Measurements from ENCODE around the gene GREM2.

Gene GREM2

DNA sequence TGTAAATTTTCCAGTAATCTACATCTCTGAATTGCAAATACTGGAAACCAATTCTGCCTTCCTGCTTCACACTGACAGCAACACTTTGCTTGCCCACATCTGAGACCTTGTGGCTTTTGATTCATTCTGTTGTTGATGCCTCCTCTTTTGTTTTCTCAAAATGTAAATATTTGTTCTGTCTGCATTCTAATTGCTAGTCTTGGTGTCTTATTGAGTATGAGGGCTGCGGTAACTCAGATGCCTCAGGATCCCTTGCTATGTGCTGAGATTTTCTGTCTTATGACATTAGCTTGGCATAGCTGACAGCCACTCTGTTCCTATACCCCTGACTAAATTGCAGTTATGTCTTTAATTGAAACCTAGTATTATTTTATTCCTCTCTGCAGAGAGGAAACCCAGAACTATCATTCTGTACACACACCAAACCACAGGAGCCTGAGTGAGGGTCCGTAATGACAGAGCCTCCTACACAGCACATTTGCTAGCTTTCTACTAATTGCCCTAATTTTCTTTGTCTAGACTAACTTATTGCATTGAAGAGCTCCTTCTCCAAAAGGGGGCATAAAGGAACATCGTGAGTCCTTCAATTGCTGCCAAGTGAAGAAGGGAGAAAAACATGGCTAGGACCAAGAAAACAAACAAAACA is 72.1 kb downstream of the GREM2 start:
- TF ChIP-seq, protein P1, sequence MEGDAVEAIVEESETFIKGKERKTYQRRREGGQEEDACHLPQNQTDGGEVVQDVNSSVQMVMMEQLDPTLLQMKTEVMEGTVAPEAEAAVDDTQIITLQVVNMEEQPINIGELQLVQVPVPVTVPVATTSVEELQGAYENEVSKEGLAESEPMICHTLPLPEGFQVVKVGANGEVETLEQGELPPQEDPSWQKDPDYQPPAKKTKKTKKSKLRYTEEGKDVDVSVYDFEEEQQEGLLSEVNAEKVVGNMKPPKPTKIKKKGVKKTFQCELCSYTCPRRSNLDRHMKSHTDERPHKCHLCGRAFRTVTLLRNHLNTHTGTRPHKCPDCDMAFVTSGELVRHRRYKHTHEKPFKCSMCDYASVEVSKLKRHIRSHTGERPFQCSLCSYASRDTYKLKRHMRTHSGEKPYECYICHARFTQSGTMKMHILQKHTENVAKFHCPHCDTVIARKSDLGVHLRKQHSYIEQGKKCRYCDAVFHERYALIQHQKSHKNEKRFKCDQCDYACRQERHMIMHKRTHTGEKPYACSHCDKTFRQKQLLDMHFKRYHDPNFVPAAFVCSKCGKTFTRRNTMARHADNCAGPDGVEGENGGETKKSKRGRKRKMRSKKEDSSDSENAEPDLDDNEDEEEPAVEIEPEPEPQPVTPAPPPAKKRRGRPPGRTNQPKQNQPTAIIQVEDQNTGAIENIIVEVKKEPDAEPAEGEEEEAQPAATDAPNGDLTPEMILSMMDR (IDR thresholded peaks at IDR 0.05; ENCODE audit: insufficient read depth, low read depth, low read length, missing control alignments): no peak
- H3K4me3 ChIP-seq (ENCODE audit: low read depth, low read length): no peak overlapping the region
- DNase-seq (ENCODE audit: low read depth): no peak

DNA sequence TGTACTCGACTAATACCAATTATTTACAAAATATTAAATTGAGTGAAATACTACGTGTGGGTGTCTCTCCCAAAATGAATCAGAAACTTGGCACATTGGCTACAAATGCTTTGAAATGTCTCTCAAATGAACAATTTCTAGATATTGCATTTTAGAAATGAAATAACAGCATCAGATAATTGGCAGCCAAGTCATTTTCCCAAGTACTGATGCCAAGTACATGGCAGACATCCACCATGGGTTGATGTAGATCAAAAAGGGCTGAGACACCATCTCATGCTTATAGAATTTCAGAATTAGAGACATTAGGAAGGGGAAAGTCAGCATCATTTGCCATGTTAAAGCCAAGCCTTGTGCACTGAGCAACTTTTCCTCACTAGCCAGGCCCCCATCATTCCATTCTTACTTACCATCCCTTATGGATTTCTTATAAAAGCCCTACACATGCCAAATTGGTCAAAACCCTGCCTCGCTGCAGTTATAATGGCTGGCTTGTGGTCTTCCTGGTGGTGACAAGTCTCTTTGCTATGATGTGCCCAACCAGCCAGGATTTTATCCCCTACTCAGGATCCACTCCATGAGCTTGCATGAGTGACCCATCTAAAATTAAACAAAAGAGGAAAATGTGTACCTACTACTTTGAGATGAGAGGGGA is 73.1 kb downstream of the GREM2 start:
- DNase-seq (ENCODE audit: low read depth): no peak
- TF ChIP-seq, protein P1 (IDR thresholded peaks at IDR 0.05; ENCODE audit: insufficient read depth, low read depth, low read length, missing control alignments): no peak
- no peak overlapping the region for H3K4me3 ChIP-seq (ENCODE audit: low read depth, low read length)

DNA sequence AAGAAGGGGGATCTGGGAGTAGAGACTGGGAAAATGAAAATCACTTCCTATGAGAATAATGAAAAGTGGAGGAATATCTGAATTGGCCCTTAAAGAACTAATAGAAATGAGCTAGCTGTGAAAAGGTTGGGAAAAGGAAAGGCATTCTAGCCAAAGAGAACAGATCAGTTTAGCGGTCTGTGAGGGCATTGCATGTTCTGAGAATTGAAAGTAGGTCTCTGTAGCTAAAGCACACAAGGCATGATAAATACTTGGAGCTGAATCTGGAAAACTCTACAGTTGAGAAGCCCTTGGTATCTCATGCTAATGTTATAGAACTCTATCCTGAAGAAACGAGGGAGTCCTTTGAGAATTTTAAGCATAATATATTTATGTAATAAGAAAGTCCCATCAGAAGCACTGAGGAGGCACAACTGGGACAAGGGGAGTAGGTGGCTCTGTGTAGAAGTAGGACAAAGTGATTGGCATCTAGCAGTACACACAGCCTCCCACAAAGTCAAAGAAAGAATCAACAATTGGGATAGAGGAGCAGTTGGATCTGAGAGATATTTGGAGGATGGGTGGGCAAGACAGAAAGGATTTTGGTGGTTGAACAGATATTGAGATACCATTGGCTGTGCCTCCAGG is 78.7 kb downstream of the GREM2 start:
- TF ChIP-seq, protein P1 (IDR thresholded peaks at IDR 0.05; ENCODE audit: insufficient read depth, low read depth, low read length, missing control alignments): no peak
- DNase-seq (ENCODE audit: low read depth): no peak
- no peak overlapping the region for H3K4me3 ChIP-seq (ENCODE audit: low read depth, low read length)

DNA sequence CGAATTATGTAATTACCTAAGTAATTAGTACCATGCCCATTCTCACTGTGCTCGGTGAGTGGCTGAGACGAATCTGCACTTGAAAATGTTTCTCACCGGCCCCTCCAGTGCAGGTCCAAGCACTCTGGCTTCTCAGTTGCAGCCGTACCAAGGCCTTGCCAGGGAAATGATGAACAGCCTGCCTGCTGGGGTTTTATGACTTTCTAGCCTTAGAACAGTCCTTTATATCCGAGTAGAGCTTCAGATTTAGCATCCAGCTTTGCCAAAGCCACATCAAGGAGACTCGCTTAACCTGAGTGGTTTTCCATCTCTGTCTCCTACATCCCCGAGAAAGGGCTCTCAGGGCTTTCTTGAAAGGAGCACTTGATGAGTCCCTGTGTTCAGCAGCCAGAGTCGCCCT is 83.4 kb downstream of the GREM2 start:
- DNase-seq (ENCODE audit: low read depth): no peak
- no peak overlapping the region for H3K4me3 ChIP-seq (ENCODE audit: low read depth, low read length)
- TF ChIP-seq, protein P1 (IDR thresholded peaks at IDR 0.05; ENCODE audit: insufficient read depth, low read depth, low read length, missing control alignments): no peak

DNA sequence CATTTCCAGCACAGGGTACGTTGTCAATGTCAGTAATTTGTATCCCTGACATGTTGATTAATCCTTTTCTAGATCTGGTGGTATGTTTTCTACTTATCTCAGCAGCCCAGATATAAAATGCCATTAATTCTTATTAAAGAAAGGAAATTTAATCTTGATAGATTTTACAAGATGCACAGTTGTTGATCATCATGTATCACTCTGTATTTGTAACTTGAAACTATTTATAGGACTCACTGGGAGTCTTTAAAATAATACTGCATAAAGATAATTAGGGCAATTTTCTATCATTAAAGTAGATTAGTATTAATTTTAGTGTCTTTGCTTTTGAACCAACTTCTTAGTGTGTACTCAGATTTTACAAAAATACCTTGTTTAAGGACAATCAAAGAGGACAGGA is 84.9 kb downstream of the GREM2 start:
- no peak for DNase-seq (ENCODE audit: low read depth)
- no peak overlapping the region for H3K4me3 ChIP-seq (ENCODE audit: low read depth, low read length)
- TF ChIP-seq, protein P1 (IDR thresholded peaks at IDR 0.05; ENCODE audit: insufficient read depth, low read depth, low read length, missing control alignments): no peak

DNA sequence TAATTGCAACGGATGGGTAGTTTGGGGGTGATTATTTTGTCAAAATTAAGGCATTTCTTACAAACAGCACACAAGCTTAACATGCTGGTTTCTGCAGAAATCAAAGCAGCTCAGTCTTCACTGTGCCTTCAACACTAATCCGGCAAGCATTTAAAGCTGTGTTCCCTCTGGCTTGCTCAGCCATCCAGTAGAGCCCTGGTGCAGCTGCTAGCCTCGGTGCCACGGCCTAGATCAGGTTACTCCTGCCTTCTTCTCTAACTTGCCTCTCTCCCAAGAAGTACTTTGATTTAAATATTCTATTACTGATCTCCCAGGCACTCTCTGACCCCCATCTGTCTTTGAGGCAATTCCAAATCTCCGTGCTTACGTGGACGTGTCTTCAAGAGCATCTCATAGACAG is 85.6 kb downstream of the GREM2 start:
- TF ChIP-seq, protein P1 (IDR thresholded peaks at IDR 0.05; ENCODE audit: insufficient read depth, low read depth, low read length, missing control alignments): no peak
- H3K4me3 ChIP-seq (ENCODE audit: low read depth, low read length): no peak overlapping the region
- DNase-seq (ENCODE audit: low read depth): no peak

Measured in GM12865 (cell line).